HTR-8/SVneo (cell line): ENCODE data around the gene YBX1.
A peak's percentile ranks its signal among the peaks of the same experiment; 100 is the strongest.
"Not testable (repeated sequence)": the region's sequence is repeated elsewhere in the genome, so short reads cannot be mapped to it uniquely, and the experiment has no call there.

Experiments used
- DNase-seq: peaks from one replicate; pipeline ENCODE4 v3.0.0; 2011; ENCODE audit warnings: low spot score, mixed read lengths; ENCODE audit not compliant: insufficient read length
- FAIRE-seq: peaks from 2 replicates; lab custom pipeline; 2011; peaks lifted over from hg19 to GRCh38; lab: Jason Lieb, UNC

Gene YBX1

DNA sequence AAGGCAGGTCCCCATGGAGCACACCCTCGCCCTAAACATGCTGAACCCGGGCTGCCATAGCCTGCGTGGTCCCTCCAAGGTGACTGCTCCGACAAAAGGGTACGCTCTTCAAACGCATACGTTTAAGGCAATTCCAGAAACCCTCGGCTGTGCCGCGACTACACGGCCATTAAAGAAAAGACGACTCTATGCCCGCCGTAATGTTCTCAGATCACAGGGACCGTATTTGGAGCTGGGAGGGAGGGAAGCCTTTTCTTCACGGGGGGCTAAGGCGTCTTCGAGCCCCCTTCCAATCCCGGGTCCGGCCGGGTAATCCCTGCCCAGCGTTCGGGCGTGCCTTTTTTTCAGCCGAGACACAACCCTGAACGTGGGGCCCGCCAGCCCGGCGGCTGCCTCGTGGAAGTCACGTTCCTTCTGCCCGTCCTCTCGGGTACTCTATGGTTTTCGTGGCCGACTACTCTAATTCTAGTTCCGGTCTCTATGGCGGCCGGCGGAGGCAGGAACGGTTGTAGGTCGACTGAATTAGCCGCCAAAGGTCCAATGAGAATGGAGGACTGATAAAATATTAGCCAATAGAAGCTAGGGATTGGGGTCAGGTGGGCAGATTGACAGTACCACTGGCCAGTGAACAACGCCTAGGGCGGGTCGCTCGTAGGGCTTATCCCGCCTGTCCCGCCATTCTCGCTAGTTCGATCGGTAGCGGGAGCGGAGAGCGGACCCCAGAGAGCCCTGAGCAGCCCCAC is at the start of gene YBX1:
TSS of gene YBX1 (plus strand) at position 678 of the 743 bp plus-strand sequence. CDS start 148 bp downstream, outside the sequence.
- FAIRE-seq, result no peak

DNA sequence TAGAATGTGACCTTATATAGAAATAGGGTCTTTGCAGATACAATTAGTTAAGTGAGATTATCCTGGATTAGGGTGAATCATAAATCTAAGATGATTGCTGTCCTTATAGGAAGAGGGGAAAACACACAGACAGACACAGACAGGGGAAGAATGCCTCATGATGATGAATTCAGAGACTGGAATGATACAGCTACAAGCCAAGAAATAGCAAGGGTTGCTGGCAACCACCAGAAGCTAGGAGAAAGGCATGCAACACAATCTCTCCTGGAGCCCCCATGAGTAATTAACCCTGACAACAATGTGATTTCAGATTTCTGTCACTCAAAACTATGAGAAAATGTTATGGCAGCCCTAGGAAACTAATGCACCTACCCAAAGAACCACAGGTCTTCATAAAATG is 43.1 kb upstream of the YBX1 start:
- no peak for DNase-seq
- no peak for FAIRE-seq

More for the DNA sequence above, at the start of gene YBX1:
- peak; percentile 98 for DNase-seq

DNA sequence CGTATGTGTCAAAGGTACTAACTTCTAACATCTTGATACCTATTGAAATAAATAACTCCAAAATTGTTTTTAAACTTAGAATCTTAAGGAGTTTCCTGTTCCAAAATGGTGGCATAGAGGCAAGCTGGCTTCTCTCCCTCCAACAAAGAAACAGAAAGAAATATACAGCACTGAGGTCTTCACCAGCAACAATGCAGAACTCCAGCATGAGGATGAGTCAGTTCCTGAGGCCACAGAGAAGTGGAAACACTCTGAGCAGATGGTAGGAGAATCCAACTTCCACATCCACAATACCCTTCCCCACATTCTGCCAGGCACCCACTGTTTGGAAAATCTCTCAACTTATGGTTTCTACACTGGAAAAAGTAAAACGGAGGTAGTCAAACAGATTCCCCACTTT is 36.2 kb upstream of the YBX1 start:
- no peak for DNase-seq
- no peak for FAIRE-seq

DNA sequence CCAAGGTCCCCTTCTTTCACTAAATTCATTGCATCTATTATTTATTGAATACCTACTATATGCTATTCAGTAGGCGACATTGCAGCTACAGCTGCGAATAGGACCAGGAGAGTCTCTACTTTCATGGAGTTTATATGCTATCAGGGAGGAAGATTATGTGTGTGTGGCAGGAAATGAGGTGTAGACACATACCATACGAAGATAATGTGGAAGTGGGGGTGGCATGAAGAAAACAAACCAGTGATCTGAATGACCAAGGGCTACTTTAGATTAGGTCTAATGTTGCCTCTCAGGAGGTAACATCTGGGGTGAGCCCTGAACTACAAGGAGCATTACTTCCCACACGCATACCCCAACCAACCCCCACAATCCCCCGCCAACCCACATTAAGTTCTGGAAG is 25.0 kb upstream of the YBX1 start:
- FAIRE-seq, result no peak

GRCh38 chr1:42657981-42658876 is 24.0 kb upstream of the YBX1 start, which contains the start of gene PPIH:
PPIH (plus strand) TSS chr1:42658423; CDS start chr1:42658447, 24 bp downstream.
- FAIRE-seq, result peak; percentile 66
- peak; percentile 93 for DNase-seq

More for the DNA sequence above, 25.0 kb upstream of the YBX1 start:
- DNase-seq, result no peak

DNA sequence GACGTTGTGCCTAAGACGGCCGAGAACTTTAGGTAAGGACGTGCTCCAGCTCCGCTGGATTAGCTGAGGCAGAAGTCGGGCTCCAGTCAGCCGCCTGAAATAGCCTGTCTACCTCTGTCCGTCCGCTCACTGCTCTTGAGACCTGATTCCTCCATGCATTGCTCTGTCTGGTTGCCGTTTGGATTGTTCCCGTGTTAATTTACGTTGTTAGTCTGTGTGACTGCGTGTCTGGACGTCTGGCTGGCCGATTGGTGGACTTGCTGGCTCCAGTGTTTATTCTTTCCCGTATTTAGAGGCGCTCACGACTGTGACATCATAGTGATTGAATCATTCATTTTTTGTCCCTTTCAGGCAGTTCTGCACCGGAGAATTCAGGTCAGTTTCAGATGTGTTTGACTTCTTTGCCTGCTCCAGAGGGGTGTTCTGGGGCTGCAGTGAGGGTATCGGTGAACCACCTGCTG is 23.3 kb upstream of the YBX1 start:
- FAIRE-seq, result no peak
- no peak for DNase-seq

DNA sequence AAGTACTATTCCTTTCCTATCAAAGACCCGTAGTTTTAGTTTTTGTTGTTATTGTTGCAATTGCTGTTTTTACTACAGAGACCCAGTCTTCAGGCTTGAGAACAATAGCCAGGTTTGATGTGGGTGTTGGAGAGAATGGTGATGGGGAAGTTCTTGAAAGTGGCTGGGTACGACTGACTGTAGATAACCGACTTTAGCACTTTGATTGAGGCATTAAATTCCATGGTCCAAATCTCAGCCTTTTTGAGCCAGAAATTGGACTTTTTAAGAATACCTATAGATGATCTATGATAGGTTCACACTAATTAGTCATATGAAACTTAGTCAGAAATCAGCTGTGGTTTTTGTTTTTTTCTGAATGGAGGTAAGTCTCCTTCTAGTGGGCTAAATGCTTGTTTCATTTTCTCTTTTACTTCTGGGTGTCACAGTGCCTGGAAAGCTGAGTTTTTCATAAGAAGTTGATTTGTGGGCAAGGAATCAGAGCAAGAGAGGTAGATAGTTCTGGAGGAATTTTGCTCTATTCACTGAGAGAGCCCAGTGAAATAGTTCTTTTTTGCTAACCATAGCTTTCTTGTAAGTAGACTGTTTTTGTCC is 21.2 kb upstream of the YBX1 start:
- FAIRE-seq, result no peak
- no peak for DNase-seq

GRCh38 chr1:42669936-42670335 is 12.3 kb upstream of the YBX1 start:
- FAIRE-seq (no peak), DNase-seq (no peak)

DNA sequence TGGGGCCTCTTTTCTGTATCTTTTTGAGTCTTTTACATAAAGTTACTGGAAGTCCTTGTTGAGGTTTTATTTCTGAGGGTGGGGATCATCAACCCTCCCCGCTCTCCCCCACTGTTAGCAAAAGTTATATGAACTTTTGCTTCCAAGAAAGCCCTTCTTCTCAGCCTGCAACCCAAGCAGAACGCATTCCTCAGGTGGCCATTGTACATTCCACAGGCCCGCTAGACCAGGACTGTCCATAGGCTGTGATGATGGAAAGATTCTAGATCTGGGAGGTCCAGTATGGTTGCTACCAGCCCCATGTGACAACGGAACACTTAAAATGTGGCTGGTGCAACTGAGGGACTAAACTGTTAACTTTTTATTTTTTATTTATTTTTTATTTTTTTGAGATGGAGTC is 11.8 kb upstream of the YBX1 start:
- no peak for FAIRE-seq
- DNase-seq, result no peak

GRCh38 chr1:42674214-42674613 is 8.0 kb upstream of the YBX1 start:
- no peak for DNase-seq
- no peak for FAIRE-seq

- no peak for FAIRE-seq
- DNase-seq, result no peak
These were observed 7.5 kb upstream of the YBX1 start for GRCh38 chr1:42674682-42675081.

- FAIRE-seq, result no peak
- no peak for DNase-seq
These were observed 6.8 kb upstream of the YBX1 start for GRCh38 chr1:42675467-42675866.

GRCh38 chr1:42676534-42677087 is 5.6 kb upstream of the YBX1 start:
- FAIRE-seq (no peak), DNase-seq (no peak)

GRCh38 chr1:42679364-42679983 is 2.7 kb upstream of the YBX1 start:
- DNase-seq, result no peak
- no peak for FAIRE-seq

DNA sequence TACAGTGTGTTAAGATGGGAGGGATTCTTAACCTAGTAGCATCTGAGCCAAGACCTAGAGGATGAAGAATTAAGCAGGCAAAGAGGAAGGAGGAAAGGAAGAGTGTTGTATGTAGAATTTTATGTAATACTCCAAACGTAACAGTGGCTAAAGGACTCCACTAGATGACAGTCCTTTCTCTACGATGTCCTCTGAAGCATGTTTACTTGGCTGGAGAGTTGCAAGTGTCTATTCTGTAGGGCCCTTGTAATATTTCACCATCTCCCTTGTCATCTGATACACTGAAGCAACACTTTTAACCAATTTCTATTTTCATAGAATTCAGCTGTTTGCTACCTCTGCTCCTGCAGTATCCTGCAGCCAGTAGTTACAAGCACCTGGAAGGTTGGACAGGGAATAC is 2.2 kb upstream of the YBX1 start:
- DNase-seq (no peak), FAIRE-seq (no peak)

DNA sequence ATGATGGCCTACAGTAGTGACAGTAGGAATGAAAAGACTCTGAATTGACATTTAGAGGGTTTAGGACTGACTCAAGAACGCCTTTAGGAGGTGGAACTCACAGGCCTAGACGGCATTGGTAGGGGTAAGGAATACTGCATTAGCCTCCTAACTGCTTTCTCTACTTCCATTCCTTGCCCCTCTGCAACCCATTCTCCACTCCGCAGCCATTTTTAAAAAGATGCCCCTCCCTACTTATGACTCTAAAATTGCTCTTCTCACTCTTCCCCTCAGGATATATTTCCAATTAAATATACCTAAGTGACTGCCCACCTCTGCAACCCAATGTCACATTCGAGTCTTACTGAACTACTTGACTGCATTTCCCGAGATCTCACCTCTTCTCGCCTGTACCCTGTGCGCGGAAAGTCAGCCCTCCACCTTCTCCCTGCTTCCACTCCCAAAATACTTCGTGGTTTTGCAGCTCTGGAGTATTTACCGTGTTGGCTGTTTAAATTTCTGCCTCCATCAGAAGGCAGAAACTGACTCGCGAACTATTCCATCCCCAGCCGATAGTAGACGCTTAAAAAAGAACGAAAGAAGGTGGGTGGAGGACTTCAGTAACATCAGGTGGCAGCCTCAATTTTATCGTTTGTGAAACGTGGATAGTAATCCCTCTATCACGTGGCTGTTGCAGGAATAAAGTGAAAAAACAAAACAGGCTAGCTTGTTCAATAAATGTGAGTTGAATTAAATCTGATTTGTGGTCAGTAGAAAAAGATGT is 1.1 kb upstream of the YBX1 start:
- FAIRE-seq, result no peak

GRCh38 chr1:42682484-42682738 is 193 bp downstream of the YBX1 start:
- not testable (repeated sequence) for DNase-seq

More for the DNA sequence above, 1.1 kb upstream of the YBX1 start:
- DNase-seq, result no peak

DNA sequence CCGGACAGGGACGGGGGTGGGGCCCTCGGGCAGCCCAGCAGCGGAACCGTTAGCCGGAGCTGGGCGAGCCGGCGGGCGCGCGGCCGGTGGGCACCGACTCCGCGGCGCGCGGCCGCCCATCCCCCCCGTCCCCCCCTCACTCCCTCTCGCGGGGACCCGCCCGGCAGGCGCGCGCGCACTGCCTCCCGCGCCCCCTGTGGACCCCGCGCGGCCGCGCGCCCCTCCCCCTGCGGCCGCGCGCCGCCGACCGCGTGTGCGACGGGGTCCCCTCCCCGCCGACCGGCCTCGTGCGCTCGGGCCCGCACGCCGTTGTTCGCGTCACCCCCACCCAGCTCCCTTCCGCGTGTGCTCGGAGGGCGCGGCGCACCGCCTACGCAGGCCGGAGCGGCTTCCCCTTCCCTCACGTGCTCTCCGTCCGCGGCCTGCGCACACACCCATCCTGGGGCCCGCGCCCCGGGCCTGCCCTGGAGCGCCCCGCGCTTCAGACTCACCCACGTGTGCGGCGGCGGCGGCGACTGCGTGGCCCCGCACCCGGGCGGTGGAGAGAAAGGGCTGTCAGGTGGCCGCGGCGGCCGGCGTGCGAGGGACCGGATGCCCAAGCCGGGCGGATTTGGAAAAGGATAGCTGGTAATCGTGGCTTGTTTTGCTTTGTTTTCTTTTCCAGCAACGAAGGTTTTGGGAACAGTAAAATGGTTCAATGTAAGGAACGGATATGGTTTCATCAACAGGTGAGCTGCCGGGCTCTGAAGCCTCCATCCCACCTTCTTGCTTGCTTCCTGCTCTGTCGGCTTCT is 717 bp downstream of the YBX1 start:
- FAIRE-seq, result no peak

More at GRCh38 chr1:42682484-42682738, 193 bp downstream of the YBX1 start:
- FAIRE-seq, result not testable (repeated sequence)

DNA sequence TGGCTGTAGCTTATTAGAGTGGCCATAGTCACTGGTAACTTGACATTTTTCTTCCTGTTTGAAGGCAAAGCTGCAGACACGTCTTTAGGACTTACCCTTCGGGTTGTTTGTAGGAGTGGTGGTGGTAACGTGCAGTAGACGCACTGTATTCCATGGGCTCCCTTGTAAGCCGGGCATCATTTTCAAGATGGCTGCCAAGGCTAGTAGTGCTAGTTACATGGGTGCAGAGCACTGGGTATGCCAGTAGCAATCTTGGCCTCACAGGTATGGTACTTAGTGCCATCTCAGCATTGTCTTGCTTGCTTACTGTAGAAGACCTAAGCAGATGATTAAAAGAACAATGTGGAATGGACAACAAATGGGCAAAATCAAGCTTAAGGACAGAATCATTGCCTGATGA is 1.9 kb downstream of the YBX1 start:
- DNase-seq (no peak), FAIRE-seq (no peak)

More for the DNA sequence above, 717 bp downstream of the YBX1 start:
- DNase-seq, result peak; percentile 23
